Measurements from ENCODE around the gene OR9Q1.
"Not testable (repeated sequence)": the region's sequence is repeated elsewhere in the genome, so short reads cannot be mapped to it uniquely, and the experiment has no call there.

The OR9Q1 gene, protein sequence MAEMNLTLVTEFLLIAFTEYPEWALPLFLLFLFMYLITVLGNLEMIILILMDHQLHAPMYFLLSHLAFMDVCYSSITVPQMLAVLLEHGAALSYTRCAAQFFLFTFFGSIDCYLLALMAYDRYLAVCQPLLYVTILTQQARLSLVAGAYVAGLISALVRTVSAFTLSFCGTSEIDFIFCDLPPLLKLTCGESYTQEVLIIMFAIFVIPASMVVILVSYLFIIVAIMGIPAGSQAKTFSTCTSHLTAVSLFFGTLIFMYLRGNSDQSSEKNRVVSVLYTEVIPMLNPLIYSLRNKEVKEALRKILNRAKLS

DNA sequence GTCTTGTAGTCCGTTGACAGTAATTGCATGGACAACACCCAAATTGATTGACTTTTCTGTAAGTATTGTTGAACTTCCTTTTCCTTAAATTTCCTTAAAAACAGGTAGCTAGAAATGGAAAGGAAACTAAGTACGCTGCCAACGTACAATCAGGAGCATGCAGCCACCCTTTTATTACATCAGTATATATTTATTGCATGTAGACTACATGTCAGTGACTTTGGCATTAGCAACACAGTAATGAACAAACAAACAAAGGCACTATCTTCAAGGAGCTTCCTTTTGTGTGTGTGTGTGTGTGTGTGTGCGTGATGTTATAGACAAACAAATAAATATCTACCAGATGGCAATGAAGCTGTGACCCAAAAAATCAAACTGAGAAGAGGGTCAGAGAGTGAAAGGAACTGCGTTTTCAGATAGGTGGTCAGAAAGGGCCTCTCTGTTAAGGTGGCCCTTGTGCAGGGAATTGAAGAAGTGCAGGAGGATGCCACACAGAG, at the start of gene OR9Q1:
OR9Q1 (plus strand) TSS at position 447 of the 497 bp plus-strand sequence. CDS start 155,564 bp downstream, outside the sequence.
- no peak for DNase-seq (ENCODE audit: low spot score)

DNA sequence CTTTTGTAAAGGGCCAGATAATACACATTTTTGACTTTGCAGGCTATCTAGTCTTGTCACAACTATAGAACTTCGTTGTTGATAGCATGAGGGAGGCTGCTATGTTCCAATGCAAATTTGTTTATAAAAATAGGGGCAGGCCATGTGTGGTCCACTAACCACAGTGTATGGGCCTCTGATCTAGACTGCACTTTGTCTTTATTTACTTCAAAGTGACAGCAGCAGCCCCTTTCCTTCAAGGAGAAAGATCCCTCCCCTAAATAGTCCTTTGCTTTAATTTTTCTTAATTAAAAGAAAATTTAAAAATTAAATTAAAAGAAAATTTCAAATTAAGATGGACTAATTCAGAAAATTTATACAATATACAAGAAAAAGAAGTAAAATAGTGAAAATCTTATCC, 49.5 kb upstream of the OR9Q1 start:
- no peak for DNase-seq (ENCODE audit: low spot score)

- no peak for DNase-seq (ENCODE audit: low spot score)
Measured at GRCh38 chr11:57974848-57975601, 48.7 kb upstream of the OR9Q1 start.

- no peak for DNase-seq (ENCODE audit: low spot score)
Measured at GRCh38 chr11:57977709-57978108, 46.0 kb upstream of the OR9Q1 start.

DNA sequence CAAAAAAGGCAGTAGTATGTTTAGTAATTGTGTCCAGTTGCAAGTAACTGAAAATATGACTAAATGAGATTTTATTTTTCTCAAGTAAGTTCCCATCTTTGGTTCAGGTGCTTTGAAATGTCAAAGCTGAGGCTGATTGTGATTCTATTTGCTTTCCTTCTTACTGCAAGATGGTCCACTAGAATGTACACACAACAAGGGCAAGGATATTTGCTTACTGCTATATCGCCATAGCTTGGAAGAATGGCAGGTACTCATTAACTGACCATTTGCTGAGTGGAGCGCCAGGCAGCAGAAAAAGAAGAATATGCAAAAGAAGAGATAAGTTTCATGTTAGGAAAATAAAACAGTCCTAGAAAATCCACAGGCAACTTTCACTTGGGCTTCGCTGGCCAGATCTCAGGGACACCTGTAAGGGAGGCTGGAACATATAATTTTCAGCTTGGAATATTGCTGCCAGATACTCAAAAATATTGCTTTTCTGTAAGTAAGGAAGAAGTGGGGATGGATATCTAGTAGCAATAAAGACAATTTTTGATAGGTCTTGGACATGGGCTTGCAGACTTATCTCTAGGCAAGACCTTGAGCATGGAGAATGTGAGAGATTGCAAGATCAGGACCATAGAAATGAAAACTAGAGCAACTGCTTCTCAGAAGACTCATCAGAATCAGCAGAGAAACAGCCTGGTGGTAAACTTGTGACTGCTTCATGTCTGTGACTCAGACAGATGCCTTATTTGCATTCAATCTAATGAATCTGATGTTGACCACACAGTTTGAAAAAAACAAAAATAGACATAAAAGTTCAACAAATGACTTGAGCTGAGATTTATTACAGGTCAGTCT, 44.8 kb upstream of the OR9Q1 start:
- no peak for DNase-seq (ENCODE audit: low spot score)

GRCh38 chr11:57979532-57980079, 44.1 kb upstream of the OR9Q1 start:
- DNase-seq (ENCODE audit: low spot score) = no peak

GRCh38 chr11:57980201-57980600, 43.5 kb upstream of the OR9Q1 start:
- DNase-seq (ENCODE audit: low spot score) = no peak

GRCh38 chr11:57981536-57981935, 42.1 kb upstream of the OR9Q1 start:
- DNase-seq (ENCODE audit: low spot score) = no peak

- no peak for DNase-seq (ENCODE audit: low spot score)
Measured at GRCh38 chr11:57982776-57983175, 40.9 kb upstream of the OR9Q1 start.

GRCh38 chr11:57983191-57983590, 40.5 kb upstream of the OR9Q1 start:
- no peak for DNase-seq (ENCODE audit: low spot score)

DNA sequence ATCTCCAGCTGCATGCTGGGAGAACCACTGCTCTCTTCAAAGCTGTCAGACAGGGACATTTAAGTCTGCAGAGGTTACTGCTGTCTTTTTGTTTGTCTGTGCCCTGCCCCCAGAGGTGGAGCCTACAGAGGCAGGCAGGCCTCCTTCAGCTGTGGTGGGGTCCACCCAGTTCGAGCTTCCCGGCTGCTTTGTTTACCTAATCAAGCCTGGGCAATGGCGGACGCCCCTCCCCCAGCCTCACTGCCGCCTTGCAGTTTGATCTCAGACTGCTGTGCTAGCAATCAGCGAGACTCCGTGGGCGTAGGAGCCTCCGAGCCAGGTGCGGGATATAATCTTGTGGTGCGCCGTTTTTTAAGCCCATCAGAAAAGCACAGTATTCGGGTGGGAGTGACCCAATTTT, 24.2 kb upstream of the OR9Q1 start:
- DNase-seq (ENCODE audit: low spot score) = not testable (repeated sequence)

DNA sequence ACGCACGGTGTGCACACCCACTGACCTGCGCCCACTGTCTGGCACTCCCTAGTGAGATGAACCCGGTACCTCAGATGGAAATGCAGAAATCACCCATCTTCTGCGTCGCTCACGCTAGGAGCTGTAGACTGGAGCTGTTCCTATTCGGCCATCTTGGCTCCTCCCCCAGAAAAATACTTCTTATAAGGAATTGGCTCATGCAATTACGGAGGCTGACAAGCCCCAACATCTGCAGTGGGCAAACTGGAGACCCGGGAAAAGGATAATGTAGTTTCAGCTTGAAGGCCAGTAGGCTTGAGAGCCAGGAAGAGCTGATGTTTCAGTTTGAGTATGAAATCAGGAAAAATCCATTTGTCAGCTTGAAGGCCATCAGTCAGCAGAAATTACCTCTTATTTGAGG, 23.7 kb upstream of the OR9Q1 start:
- DNase-seq (ENCODE audit: low spot score) = not testable (repeated sequence)

- no peak for DNase-seq (ENCODE audit: low spot score)
Measured at GRCh38 chr11:58000699-58001098, 23.0 kb upstream of the OR9Q1 start.

DNA sequence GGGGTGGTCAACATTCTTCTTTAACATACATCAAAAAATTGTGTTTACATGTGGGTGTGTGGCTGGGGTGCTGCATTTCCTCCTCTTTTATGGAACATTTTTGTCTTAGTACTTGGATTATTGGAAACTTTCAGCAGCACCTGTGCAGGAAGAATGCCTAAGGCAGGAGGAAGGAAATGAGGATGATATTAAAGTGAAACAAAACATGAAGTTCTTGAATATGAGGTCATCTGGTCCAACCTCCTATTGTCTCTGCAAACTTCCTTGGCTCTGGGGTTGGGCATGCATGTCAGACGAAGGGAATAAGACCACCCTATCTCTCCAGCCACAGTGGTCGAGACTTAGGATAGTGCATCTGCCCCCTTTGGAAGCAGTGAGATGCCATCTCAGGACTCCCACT, 20.6 kb upstream of the OR9Q1 start:
- no peak for DNase-seq (ENCODE audit: low spot score)

- DNase-seq (ENCODE audit: low spot score) = no peak
Measured at GRCh38 chr11:58003591-58003990, 20.1 kb upstream of the OR9Q1 start.

DNA sequence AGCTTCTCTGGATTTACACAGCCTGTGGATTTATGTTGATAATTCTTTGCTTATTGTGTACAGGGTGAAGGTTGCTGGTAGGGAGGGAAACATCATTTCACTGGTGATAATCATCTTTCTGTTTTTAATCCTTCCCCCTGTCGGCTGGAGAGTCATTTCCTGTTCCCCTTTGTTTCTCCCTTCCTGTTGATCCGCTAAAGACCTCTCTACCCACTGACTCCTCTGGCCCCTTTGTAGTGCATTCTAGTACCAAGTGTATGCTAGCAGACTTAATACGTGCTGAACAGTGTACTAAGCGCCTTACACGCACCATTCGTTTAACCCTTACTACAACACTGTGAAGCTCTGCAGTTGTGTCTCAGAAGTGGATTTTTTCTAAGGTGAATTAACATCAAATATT, 19.0 kb upstream of the OR9Q1 start:
- DNase-seq (ENCODE audit: low spot score) = no peak

DNA sequence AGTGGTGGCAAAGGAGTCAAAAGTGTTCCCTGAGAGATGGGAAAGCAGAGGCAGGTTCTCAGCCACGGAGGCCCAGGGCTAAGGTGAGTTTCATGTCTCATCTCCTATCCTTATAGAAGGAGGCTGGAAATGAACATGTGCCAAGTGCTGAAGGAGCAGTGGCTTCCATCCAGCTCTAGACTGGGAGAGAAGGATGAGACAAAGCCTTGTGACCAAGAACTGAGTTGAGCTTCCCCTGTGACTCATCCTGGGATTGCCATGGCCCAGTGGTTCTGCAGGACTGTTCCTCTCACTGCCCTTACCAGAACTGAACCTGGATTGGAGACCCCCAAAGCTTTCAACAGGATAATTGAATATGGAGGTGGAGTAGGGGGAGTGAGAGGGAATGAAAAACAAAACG, 16.7 kb upstream of the OR9Q1 start:
- no peak for DNase-seq (ENCODE audit: low spot score)

GRCh38 chr11:58011771-58012170, 11.9 kb upstream of the OR9Q1 start:
- no peak for DNase-seq (ENCODE audit: low spot score)

DNA sequence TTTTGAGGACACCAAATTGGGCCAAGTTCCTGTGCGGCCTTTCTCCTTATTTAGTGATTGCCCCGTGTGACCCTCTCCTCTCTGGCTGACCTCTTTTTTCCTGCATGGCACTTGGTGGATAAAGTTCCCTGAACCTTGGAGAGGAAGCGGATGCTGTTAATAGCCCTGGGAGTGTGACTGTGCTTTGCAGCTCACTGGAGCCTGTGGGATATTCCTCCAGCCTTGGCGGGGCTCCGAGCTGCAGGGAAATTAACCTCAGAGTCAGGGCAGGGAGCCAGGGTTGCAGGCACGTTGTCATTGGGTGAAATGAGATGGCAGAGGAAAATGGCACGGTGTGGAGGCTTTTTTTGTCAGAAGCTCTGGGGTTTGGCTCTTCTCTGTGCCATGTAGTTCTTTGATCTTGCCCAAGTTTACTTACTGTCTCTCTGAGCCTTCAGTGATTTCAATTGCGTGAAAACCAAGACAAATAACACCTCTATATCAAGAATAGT, 965 bp downstream of the OR9Q1 start:
- DNase-seq (ENCODE audit: low spot score) = no peak

- no peak for DNase-seq (ENCODE audit: low spot score)
Measured at GRCh38 chr11:58027341-58027740, 3.7 kb downstream of the OR9Q1 start.

GRCh38 chr11:58028687-58029411, 5.2 kb downstream of the OR9Q1 start:
- DNase-seq (ENCODE audit: low spot score) = no peak
